ENCODE results near the gene UFSP1.
"Not testable (repeated sequence)": the region's sequence is repeated elsewhere in the genome, so short reads cannot be mapped to it uniquely, and the experiment has no call there.

UFSP1 gene

DNA sequence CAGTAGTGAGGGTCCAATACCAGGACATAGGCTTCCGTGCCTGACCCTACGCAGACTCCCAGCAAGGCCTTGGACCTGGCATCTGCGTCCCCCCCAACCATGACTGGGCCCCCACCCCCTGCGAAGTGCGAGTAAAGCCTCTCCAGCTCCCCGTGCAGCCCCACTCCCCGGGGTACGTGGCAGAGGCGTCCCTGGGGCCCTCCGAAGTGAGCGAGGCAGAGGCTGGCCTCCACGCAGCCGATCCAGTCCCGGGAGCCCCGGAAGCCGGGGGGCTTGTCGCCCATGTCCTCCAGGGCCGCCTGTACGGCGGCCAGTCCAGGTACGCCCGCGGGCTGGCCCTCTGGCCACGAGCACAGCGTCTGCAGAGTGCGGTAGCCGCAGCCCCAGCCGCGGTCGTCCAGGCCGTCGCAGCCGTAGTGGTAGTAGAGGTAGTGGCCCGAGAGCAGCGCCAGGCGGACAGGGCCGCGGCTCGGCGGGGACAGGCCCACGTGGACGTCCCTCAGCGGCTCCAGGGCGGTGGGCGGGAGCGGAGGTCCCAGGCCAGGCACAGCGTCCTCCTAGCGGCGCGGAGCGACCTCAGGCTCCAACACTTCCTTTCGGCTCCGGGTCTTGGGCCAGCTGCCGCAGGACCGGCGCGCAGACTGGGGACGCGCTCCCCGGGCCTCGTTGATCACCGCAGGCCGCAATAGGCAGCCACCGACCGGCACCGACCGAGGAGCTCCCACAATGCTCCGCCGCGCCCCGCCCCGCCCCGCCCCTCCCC is at the start of gene UFSP1:
UFSP1 (minus strand) TSS at position 728 of the 763 bp plus-strand sequence; CDS start at position 284, 444 bp downstream.
- DNase-seq (ENCODE audit: low read depth): no peak

DNA sequence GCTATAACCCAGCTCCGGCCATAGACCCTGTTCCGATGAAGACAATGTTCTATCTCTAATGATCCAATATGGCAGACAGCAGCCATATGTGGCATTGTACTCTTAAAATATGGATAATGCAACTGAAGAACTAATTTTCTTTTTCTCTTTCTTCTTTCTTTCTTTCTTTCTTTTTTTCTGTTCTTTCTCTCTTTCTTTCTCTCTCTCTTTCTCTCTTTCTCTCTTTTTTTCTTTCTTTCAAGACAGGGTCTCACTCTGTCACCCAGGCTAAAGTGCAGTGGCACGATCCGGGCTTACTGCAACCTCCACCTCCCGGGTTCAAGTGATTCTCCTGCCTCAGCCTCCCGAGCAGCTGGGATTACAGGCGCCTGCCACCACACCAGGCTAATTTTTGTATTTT is 46.7 kb upstream of the UFSP1 start:
- DNase-seq (ENCODE audit: low read depth): not testable (repeated sequence)

DNA sequence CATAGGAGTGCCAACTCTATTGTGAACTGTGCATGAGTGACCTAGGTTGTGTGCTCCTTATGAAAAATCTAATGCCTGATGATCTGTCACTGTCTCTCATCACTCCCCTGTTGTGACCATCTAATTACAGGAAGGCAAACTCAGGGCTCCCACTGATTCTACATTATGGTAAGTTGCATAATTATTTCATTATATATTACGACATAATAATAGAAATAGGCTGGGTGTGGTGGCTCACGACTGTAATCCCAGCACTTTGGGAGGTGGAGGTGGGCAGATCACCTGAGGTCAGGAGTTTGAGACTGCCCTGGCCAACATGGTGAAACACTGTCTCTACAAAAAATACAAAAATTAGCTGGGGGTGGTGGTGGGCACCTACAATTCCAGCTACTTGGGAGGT is 45.9 kb upstream of the UFSP1 start:
- not testable (repeated sequence) for DNase-seq (ENCODE audit: low read depth)

DNA sequence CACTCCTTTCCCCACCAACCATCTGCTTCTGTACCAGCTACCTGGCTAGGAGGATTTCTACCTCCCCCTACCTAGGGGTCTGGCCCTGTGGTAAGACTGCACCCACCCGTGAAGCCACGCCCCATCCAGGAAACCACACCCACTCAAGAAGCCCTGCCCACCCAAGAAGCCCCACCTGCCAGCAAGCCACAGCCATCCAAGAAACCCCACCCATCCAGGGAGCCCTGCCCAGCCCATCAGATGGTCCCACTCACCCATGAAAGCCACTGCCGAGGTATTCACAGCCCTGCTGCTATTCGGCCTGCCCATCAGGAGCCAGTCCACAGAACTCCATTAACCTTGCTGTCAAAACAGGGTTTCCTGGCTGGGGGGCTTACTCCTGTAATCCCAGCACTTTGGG is 44.2 kb upstream of the UFSP1 start:
- DNase-seq (ENCODE audit: low read depth): no peak

DNA sequence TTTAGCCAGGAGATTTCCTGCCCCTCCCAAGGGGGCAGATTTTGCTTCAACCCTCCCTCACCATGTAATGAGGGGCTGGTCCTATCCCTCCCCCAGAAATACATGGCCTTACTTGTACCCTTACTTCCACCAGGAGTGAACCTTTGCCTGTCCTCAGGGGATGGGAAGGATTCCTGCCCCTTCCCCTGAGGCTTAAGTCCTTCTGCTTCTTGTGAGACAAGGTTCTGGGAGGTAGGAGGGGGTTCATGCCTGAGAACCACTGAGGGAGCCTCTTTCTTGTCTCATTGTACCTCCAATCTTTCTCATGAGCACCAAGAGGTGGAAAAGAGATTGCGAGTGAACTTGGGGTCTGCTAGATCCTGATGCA is 40.3 kb upstream of the UFSP1 start:
- no peak for DNase-seq (ENCODE audit: low read depth)

DNA sequence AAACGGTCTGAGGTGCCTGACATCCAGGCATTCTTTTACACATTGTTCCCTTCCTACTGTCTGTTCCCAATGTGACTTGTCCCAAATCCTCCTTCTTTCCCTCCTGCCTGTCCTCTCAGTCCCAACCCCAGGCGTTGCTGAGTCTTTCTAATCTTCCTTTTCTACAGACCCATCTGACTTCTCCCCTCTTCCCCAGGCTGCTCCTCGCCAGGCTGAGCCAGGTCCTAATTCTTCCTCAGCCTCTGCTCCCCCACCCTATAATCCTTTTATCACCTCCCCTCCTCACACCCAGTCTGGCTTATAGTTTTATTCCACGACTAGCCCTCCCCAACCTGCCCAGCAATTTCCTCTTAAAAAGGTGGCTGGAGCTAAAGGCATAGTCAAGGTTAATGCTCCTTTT is 34.1 kb upstream of the UFSP1 start:
- not testable (repeated sequence) for DNase-seq (ENCODE audit: low read depth)

DNA sequence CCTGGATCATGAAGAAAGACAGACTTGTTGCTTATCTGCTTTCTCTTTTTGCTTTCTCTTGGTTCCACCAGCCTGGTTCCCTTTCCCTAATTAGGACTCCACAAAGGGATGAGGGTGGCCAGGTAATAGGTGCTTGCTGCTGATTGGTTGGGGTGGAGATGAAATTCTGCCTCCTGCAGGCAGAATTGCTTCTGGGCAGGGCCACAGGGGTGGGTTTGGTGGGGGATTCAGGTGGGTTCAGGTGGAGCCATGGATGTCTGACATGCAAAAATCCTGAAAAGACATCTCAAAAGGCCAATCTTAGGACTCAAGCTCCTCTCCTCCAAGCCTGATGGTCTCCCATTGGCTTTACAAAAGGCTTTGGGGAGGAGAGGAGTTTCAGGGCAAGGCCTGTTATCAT is 31.5 kb upstream of the UFSP1 start:
- DNase-seq (ENCODE audit: low read depth): no peak

DNA sequence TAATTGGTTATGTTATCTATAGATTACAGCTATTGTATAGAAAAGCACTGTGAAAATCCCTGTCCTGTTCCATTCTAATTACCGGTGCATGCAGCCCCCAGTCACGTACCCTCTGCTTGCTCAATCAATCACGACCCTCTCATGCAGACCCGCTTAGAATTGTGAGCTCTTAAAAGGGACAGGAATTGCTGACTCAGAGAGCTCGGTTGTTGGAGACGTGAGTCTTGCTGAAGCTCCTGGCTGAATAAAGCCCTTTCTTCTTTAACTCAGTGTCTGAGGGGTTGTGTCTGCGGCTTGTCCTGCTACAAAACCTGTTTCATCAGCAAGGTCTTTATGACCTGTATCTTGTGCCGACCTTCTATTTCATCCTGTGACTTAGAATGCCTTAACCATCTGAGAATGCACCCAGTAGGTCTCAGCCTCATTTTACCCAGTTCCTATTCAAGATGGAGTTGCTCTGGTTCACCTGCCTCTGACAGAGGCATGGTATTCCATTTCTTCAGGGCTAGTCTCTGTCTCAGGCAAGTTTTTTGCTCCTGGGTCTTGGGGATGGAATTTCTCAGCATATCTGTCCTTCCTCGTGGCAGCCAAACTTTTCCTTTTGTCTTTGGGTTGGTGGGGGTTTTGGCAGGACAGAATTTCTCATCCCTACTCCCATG is 30.4 kb upstream of the UFSP1 start:
- DNase-seq (ENCODE audit: low read depth): not testable (repeated sequence)

DNA sequence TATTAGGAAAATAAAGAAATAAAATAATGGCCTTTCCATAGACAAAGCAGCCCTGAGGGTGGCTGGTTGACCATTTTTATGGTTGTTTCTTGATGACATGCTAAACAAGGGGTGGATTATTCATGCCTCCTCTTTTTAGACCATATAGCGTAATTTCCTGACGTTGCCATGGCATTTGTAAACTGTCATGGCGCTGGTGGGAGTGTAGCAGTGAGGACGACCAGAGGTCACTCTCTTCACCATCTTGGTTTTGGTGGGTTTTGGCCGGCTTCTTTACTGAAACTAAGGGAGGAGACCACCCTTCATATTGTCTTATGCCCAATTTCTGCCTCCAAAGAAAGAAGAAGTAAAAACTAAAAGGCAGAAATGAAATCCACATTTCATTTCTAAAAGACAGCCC is 29.8 kb upstream of the UFSP1 start:
- not testable (repeated sequence) for DNase-seq (ENCODE audit: low read depth)

DNA sequence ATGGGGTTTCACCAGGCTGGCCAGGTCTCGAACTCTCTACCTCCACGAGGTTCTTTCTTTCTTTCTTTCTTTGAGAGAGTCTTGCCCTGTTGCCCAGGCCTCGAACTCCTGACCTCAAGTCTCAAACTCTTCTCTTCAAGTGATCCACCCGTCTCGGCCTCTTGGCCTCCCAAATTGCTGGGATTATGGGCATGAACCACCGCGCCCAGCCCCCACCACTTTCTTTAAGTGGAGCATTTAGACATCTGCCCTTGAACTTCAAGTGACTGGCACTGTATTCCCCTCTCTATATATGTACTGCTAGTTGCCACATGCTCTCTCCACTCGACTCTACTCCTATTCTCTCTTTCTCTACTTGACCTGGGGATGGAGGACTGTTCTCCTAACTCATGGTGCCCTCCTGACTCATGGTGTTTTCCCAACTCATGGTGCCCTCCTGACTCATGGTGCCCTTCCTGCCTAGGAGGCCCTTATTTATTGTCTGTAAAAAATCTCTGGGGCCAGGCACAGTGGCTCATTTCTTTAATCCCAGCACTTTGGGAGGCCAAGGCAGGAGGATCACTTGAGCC is 25.4 kb upstream of the UFSP1 start:
- no peak for DNase-seq (ENCODE audit: low read depth)

DNA sequence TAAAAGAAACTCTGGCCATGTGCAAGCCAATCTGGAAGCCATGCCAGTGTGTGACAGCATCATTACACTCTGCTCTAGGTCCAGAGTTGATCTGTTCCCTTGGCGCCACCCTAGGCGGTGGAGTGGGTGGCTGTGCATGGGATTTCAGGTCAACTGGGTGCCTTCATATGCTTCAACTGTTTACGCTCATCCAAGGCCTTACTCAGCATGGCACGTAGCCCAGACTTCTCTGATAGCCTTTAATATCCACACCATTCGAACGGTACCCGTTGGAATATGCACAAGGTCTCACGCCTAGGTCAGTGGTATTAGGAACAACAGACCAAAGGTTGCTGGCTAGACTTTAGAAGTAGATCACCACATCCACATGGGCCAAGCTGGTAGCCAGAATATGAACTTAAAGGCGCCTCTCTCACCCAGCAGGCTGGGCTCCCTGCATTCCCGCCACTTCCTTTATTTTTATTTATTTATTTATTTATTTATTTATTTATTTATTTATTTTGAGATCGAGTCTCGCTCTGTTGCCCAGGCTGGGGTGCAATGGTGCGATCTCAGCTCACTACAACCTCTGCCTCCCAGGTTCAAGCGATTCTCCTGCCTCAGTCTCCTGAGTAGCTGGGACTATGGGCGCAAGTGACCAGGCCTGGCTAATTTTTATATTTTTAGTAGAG is 24.8 kb upstream of the UFSP1 start:
- no peak for DNase-seq (ENCODE audit: low read depth)

DNA sequence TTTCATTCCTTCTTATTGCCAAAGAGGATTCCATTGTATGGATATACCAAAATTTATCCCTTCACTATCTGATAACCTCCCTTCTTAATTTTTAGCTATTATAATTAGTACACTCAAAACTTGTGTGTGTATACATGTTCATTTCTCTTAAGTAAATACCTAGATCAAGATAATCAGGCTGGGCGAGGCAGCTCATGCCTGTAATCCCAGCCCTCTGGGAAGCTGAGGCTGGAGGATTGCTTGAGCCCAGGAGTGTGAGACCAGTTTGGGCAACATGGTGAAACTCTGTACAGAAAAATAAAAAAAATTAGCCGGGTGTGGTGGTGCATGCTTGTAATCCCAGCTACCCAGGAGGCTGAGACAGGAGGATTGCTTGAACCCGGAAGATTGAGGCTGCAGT is 22.0 kb upstream of the UFSP1 start:
- no peak for DNase-seq (ENCODE audit: low read depth)

DNA sequence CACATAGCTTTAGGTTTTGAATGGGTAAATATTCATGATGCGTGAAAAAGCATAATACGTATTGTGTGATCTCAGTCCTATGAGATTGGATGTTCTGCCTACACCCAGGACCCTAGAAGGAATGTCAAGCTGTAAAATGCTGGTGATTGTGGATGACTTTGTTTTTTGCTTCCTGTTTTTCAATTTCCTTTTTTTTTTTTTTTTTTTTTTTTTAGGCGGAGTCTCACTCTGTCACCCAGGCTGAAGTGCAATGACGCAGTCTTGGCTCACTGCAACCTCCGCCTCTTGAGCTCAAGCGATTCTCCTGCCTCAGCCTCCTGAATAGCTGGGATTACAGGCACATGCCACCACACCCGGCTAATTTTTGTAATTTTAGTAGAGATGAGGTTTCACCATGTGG is 20.9 kb upstream of the UFSP1 start:
- not testable (repeated sequence) for DNase-seq (ENCODE audit: low read depth)

DNA sequence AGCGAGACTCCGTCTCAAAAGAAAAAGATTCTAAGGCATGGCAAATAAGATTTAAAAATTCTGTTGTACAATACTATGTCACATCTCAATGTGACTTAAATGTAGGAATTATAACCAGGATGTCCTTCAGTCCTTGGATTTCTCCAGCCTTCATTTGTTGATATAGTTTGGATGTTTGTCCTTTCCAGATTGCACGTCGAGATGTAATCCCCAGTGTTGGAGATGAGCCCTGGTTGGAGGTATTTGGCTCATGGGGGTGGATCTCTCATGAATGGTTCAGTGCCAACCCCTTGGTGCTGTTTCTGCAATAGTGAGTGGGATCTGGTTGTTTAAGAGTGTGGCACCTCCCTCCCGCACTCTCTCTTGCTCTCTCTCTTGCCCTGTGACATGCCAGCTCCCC is 19.0 kb upstream of the UFSP1 start:
- no peak for DNase-seq (ENCODE audit: low read depth)

DNA sequence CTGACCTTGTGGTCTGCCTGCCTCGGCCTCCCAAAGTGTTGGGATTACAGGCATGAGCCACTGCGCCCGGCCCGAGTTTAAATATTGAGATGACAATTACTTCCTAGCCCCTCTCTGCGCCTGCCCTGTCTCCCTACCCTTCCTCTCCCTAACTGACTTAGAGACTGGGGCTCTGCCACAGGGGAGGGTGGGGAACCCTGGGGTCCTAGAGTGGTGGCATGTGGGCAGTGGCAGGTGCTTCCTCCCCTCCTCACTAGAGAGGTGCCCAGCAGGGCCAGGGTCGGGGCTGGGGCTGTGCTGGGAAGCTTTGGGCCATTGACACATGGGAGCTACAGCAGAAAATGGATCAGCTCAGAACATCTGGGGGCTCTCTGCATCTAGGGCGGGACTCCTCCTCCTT is 13.1 kb upstream of the UFSP1 start:
- no peak for DNase-seq (ENCODE audit: low read depth)

DNA sequence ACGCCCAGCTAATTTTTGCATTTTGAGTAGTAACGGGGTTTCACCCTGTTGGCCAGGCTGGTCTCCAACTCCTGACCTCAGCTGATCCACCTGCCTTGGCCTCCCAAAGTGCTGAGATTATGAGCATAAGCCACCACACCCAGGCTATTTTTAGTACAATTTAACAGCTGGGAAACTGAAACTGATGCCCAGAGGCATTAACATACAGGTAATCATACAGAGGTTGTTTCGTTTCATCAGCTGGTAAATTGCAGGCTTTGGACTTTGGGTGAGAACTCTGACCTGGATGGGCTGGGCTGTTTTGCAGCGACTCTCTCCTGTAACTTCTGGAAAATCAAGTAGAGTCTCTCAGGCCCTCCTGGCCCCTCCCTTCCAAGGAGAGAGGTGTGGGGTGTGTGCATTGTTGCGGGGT is 12.4 kb upstream of the UFSP1 start:
- no peak for DNase-seq (ENCODE audit: low read depth)

DNA sequence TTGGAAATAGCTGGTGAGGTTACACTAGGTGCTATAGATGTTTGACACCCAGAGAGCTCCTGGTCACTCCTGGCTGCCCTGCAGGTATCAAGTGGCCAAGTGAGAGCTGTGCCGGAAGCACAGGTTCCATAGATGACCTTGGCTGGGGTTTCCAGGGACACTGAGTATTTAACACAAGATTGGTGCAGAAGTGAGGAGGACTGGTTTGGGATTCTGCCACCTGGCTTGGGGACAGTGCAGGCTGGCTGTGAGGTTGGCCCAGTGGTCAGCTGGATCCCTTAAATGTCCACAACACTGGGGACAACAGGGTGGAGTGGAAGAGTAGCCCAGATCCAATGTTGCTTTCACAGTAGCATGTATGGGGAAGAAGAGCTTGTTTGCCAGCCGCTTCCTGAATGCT is 11.5 kb upstream of the UFSP1 start:
- no peak for DNase-seq (ENCODE audit: low read depth)

DNA sequence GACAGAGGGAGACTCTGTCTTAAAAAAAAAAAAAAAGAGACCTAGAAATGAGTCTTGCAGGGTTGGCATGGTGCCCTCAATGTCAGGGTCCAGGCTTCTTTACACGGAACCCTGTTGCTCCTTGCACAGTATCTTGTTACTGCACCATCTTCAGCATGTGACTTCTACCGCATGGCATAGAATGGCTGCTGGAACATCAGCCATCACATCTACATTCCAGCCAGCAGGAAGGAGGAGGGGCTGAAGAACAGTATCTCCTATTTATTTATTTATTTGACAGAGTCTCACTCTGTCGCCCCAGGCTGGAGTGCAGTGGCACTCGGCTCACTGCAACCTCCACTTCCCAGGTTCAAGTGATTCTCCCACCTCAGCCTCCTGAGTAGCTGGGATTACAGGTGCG is 9.9 kb upstream of the UFSP1 start:
- no peak for DNase-seq (ENCODE audit: low read depth)

DNA sequence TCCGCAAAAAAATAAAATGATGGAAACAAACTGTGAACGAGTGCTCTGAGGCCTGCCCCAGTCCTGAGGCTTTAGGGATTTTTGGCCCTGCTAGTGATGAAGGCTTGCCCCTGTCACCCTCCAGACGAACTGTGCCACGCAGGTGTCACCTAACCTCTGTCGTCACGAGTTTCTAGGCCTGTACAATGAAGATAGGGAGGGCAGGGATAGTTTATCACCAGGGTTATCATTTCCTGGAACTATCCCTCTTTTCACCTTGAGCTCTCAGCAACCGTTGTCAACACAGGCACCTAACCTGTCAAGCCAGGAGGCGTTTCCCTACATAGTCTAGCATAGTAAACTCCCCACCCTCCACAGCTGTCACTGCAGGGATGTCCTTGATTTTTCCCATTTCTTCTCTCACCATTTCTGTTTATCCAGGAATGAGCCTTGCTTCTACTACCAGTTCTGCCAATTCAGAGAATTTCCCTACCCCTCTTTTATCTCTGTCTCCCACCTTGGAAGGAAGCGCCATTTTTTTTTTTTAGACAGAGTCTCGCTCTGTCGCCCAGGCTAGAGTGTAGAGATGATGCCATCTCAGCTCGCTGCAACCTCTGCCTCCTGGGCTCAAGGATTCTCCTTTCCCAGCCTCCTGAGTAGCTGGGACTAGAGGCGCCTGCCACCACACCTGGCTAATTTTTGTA is 8.4 kb upstream of the UFSP1 start:
- DNase-seq (ENCODE audit: low read depth): no peak

DNA sequence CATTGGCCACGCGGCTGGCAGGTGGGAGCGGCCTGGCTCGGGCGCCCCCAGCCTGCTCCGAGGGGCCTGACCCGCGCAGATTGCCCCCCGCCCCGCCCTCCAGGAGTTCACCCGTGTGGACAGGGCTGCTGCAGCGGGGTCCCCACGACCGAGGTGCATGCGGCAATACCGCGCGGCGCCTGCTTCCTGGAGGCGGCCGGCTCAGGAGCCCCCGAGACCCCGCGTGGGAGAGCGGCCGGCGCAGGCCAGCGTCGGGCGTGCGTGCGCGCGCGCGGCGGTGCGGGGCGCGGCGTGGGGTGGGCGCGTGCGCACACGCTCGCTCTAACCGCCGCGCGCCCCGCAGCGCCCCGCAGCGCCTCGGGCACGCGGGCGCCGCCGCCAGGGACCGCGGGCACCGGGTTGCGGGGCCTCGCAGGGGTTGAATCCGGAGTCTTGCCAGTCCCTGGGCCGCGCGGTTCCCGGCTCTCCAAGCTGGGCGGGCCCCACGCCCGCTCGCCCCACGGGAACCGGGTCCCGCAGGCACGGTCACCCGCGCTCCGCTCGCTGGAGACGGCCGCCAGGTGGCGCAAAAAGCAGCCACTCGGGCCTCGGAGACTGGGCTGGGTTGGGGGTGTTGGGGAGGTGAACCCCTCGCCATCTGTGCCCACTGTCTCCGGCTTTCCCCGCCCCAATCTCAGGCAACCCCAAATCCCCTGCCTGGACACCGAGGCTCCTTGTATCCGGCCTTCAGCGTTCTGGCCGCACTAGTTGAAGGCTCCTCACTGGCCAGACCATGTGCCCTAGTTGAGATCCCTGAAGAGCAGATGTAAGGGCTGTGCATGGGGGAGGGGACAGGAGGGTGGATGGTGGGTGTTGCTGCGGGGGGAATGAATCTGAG is 7.5 kb upstream of the UFSP1 start:
- no peak for DNase-seq (ENCODE audit: low read depth)

DNA sequence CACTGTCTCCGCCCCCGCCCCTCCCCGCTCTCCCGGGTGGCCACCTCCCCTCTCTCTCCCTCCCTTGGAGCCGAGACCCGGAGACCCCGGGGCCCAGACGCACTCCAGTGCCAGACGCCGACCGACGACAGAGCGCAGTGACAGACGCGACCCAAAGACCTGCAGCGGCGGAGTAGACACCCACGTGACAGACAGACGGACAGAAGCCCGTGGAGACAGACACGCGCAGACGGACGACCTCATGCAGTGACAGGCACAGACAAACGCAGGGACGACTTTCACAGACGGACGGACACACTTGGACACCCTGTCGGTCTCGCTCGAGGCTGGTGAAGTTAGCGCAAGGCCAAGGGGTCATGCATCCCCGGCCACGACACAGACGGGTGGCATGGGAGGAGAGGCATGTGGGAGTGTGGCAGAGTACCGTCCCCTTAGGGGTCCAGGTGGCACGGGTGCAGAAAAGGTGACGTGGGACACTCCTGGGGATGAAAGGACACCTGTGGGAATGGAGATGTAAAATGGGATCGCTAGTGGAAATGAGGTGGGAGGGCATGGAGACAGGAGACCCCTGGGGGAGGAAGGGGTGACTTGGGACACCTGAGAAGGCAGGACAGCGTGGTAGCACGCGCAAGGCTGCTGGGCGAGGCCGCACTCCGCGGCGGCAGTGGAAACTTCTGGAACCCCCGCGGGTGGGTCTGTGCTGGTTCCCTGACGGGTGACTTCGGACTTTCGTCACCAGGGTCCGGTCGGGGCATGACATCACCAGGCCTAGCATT is 6.6 kb upstream of the UFSP1 start:
- DNase-seq (ENCODE audit: low read depth): no peak

All from fibroblast of the conjunctiva (primary cell).